ENCODE data around the gene ABL1. TPM values are rescaled to one million over a fixed set of nuclear protein-coding genes. Genes with fewer than 3 reads are reported as not detected.

Gene ABL1
- total and polyA plus RNA-seq, 3 experiments from 2014 or later = 16.3 to 39.3 (median 38.8) TPM

DNA sequence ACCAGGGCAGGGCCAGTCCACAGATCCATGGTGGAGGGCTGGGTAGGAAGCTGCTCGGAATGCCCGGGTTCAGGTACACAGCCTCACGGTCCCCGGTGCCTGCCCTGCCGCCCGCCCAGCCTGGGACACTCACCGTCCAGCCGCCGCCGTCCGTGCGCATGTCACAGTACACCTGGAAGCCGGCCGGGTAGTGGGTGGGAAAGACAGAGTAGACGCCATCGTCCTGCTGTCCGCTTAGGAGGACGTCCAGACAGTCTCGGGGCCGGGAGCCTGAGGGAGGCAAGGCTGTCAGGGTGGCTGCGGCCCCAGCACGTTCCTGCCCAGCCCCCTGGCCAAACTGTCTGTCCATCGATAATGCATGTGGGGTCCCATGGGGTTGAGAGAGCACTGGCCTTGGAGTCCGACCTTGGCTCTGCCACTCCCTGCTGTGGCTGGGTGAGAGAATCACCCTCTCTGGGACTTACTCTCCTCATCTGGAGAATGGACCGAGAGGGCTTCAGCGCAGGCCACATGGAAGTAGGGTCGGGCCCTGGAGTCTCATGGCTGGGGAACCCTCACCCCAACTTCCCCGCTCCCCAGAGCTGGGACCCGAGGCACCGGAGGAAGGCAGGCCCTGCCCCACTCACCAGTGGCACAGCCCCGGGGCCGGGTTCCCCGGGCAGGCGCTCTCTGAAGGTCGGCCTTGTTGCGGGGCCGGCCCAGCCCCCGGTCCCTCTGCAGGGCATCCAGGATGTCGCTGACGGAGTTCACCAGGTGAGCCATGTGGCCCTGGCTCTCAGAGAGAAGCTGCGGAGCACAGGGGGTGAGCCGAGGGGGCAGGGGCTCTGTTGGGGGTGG is 88.8 kb downstream of the ABL1 start:
- ChIA-PET CTCF (no interaction called here), POLR2A (no interaction called here)
- H3K27me3 ChIP-seq (ENCODE audit: insufficient read depth, low read length, poor library complexity, severe bottlenecking) = peaks cover 78% of the 10 kb centered on the region

DNA sequence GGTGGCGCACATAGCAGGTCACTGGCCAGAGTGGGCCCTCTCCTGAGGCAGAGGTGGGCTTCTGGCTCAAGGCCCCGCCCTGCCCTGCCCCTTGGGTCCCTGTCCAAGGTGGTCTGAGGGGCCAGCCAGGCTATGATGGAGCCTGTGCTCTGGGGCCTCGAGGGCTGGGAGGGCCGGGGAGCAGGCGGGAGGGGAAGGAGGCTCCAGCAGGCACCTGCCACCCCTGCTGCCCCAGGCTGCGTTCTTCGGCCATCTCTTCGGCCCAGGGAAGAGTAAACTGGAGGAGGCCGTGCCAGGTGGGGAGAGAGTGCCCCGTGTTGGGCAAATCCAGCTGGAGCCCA is 89.4 kb downstream of the ABL1 start:
- no peak for DNase-seq
- Mint-ChIP-seq H3K4me1 (no peaks in the 10 kb centered on the region), H3K27ac (no peak overlapping the region), H3K9me3 (no peaks in the 10 kb centered on the region), H3K27me3 (peaks cover 5 to 11% of the 10 kb centered on the region in 2 donors), H3K36me3 (no peaks in the 10 kb centered on the region), H3K4me3 (no peak overlapping the region)
- Histone ChIP-seq H3K9me3 (ENCODE audit: low read length) (no peaks in the 10 kb centered on the region), H3K27ac (ENCODE audit: low read depth, low read length) (no peak overlapping the region), H3K4me3 (ENCODE audit: low read length) (no peak overlapping the region), H3K4me1 (ENCODE audit: insufficient read depth, low read length) (no peaks in the 10 kb centered on the region), H3K36me3 (ENCODE audit: insufficient read depth, low read length) (no peaks in the 10 kb centered on the region), H3K27me3 (ENCODE audit: insufficient read depth, low read length, poor library complexity, severe bottlenecking) (peaks cover 78% of the 10 kb centered on the region)
- ChIA-PET POLR2A (no interaction called here), CTCF (no interaction called here)

More for the DNA sequence above, 88.8 kb downstream of the ABL1 start:
- Mint-ChIP-seq H3K36me3 (no peaks in the 10 kb centered on the region), H3K4me3 (no peak overlapping the region), H3K27me3 (peaks cover 5 to 11% of the 10 kb centered on the region in 2 donors), H3K9me3 (no peaks in the 10 kb centered on the region), H3K4me1 (no peaks in the 10 kb centered on the region), H3K27ac (no peak overlapping the region)
- Histone ChIP-seq H3K4me1 (ENCODE audit: insufficient read depth, low read length) (no peaks in the 10 kb centered on the region), H3K9me3 (ENCODE audit: low read length) (no peaks in the 10 kb centered on the region), H3K27ac (ENCODE audit: low read depth, low read length) (no peak overlapping the region), H3K36me3 (ENCODE audit: insufficient read depth, low read length) (no peaks in the 10 kb centered on the region), H3K4me3 (ENCODE audit: low read length) (no peak overlapping the region)
- DNase-seq = no peak

DNA sequence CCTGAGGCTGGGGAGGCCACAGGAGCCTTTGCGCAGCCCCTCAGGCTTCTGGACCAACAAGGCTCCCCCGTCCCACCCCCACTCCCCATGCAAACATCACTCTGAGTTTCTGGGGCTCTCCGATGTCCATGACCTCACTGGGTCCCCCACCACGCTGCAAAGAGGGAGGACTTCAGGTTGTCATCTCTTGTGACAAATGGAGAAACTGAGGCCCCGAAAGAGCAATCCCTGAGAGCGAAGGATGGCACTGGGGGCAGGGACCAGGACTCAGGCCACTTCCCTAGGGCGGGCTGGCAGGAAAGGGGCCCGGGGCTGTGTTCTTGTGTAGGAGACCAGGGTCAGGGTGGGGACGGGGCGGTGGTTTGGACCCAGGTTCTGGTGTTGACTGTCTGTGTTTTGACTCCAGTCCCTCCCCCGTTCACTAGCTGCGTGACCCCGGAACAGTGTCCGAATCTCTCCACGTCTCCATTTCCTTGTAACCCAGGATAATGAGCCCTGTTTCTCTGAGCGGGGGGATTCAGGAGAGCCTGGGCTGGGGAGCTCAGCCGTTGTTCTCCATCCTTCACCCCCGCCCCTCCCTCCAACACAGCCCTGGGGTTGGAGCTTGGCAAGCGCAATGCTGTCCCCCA is 90.1 kb downstream of the ABL1 start:
- Histone ChIP-seq H3K4me3 (ENCODE audit: low read length) (no peak overlapping the region), H3K36me3 (ENCODE audit: insufficient read depth, low read length) (no peaks in the 10 kb centered on the region), H3K27ac (ENCODE audit: low read depth, low read length) (no peak overlapping the region), H3K27me3 (ENCODE audit: insufficient read depth, low read length, poor library complexity, severe bottlenecking) (peaks cover 76% of the 10 kb centered on the region), H3K9me3 (ENCODE audit: low read length) (no peaks in the 10 kb centered on the region), H3K4me1 (ENCODE audit: insufficient read depth, low read length) (no peaks in the 10 kb centered on the region)
- POLR2A ChIA-PET = no interaction called here
- CTCF ChIA-PET = no interaction called here
- Mint-ChIP-seq H3K9me3 (no peaks in the 10 kb centered on the region), H3K4me3 (no peak overlapping the region), H3K4me1 (no peaks in the 10 kb centered on the region), H3K36me3 (no peaks in the 10 kb centered on the region), H3K27ac (no peak overlapping the region), H3K27me3 (peaks cover 5 to 15% of the 10 kb centered on the region in 2 donors)
- DNase-seq = no peak

DNA sequence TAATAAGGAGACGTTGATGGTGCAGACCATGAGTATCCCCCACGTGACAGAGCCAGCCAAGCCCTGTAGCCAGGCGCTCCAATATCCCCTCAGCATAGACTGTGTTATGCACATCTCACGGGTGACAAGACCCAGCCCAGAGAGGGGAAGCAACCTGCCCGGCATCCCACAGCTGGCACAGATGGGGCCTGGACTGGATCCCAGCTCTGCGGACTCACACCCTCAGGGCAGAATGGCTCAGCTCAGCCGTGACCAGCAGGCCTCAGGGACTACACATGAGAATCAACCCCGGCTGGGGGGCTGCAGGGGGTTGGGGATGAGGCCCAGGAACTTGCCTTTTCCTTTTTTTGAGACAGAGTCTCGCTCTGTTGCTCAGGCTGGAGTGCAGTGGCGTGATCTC is 92.3 kb downstream of the ABL1 start:
- peaks cover 6 to 25% of the 10 kb centered on the region in 2 donors for H3K27me3 Mint-ChIP-seq
- DNase-seq = no peak
- H3K4me3 ChIP-seq (ENCODE audit: low read length) = no peak overlapping the region
- H3K36me3 ChIP-seq (ENCODE audit: insufficient read depth, low read length) = no peaks in the 10 kb centered on the region
- no peak overlapping the region for H3K4me3 Mint-ChIP-seq
- no peak overlapping the region for H3K27ac Mint-ChIP-seq
- peaks cover 76% of the 10 kb centered on the region for H3K27me3 ChIP-seq (ENCODE audit: insufficient read depth, low read length, poor library complexity, severe bottlenecking)
- H3K9me3 ChIP-seq (ENCODE audit: low read length) = no peaks in the 10 kb centered on the region
- POLR2A ChIA-PET = no interaction called here
- no peaks in the 10 kb centered on the region for H3K9me3 Mint-ChIP-seq
- no peaks in the 10 kb centered on the region for H3K36me3 Mint-ChIP-seq
- no peaks in the 10 kb centered on the region for H3K4me1 ChIP-seq (ENCODE audit: insufficient read depth, low read length)
- H3K27ac ChIP-seq (ENCODE audit: low read depth, low read length) = no peak overlapping the region
- CTCF ChIA-PET = no interaction called here
- no peaks in the 10 kb centered on the region for H3K4me1 Mint-ChIP-seq

DNA sequence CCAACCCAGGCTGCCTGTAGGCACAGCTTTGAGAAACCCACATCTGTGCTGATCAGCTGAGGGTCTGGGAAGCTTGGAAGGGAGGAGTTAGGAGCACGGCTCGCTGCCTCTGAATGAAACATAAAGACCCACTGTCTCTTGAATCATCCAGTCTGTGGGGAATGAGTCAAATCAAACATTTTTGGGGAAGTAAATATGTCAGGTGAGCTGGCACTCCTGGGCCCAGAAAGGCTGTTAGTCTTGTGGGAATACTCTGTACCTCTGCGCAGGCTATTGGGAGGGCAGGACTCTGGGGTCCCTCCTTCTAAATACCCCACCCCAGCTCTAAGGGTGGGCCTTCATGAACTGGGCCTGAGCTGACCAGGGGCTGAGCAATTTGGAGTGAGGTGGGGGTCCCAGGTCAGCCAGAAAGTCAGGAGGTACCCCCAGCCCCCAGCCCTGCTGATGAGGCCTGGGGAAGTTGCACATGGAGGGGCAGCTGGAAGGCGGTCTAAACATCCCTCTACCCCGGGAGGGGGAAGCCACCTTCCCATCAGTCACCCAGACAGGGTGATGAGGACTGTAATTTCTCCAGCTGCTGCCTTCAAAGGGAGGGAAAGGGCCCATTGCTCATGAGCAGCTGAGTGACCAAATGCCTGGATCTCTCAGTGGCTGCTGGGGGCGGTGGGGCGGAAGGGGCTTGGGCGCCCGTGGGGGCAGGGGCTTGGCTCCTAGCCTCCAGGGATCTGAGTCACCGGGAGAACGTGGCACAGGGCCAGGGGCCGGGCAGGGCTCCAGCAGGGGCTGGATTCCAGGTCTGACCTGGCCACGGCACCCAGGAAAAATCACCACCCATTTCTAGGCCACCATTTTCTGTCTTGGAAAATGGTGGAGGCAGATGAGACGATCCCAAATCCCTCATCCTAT is 93.2 kb downstream of the ABL1 start:
- H3K36me3 ChIP-seq (ENCODE audit: insufficient read depth, low read length) = no peaks in the 10 kb centered on the region
- H3K4me1 ChIP-seq (ENCODE audit: insufficient read depth, low read length) = no peaks in the 10 kb centered on the region
- no peaks in the 10 kb centered on the region for H3K9me3 ChIP-seq (ENCODE audit: low read length)
- Mint-ChIP-seq H3K27ac (peak overlapping the region in 1 of 8 donors; percentile 26), H3K27me3 (peaks cover 8 to 27% of the 10 kb centered on the region in 2 donors), H3K4me1 (no peaks in the 10 kb centered on the region), H3K36me3 (no peaks in the 10 kb centered on the region), H3K4me3 (no peak overlapping the region), H3K9me3 (no peaks in the 10 kb centered on the region)
- H3K27me3 ChIP-seq (ENCODE audit: insufficient read depth, low read length, poor library complexity, severe bottlenecking) = peaks cover 76% of the 10 kb centered on the region
- DNase-seq = no peak
- CTCF ChIA-PET = no interaction called here
- POLR2A ChIA-PET = no interaction called here
- H3K27ac ChIP-seq (ENCODE audit: low read depth, low read length) = no peak overlapping the region
- H3K4me3 ChIP-seq (ENCODE audit: low read length) = no peak overlapping the region

- no peak overlapping the region for H3K4me3 Mint-ChIP-seq
- POLR2A ChIA-PET = no interaction called here
- no peaks in the 10 kb centered on the region for H3K36me3 Mint-ChIP-seq
- H3K4me1 ChIP-seq (ENCODE audit: insufficient read depth, low read length) = no peaks in the 10 kb centered on the region
- H3K27ac ChIP-seq (ENCODE audit: low read depth, low read length) = no peak overlapping the region
- H3K27me3 Mint-ChIP-seq = peaks cover 8 to 33% of the 10 kb centered on the region in 2 donors
- H3K36me3 ChIP-seq (ENCODE audit: insufficient read depth, low read length) = no peaks in the 10 kb centered on the region
- CTCF ChIA-PET = no interaction called here
- no peak overlapping the region for H3K4me3 ChIP-seq (ENCODE audit: low read length)
- H3K9me3 ChIP-seq (ENCODE audit: low read length) = no peaks in the 10 kb centered on the region
- no peak overlapping the region for H3K27ac Mint-ChIP-seq
- H3K4me1 Mint-ChIP-seq = no peaks in the 10 kb centered on the region
- H3K9me3 Mint-ChIP-seq = no peaks in the 10 kb centered on the region
- DNase-seq = no peak
- H3K27me3 ChIP-seq (ENCODE audit: insufficient read depth, low read length, poor library complexity, severe bottlenecking) = peaks cover 78% of the 10 kb centered on the region
Observed at GRCh38 chr9:130929571-130930038, 94.6 kb downstream of the ABL1 start.

- H3K4me3 Mint-ChIP-seq = no peak overlapping the region
- Histone ChIP-seq H3K9me3 (ENCODE audit: low read length) (no peaks in the 10 kb centered on the region), H3K4me3 (ENCODE audit: low read length) (no peak overlapping the region), H3K36me3 (ENCODE audit: insufficient read depth, low read length) (no peaks in the 10 kb centered on the region), H3K4me1 (ENCODE audit: insufficient read depth, low read length) (no peaks in the 10 kb centered on the region), H3K27ac (ENCODE audit: low read depth, low read length) (no peak overlapping the region), H3K27me3 (ENCODE audit: insufficient read depth, low read length, poor library complexity, severe bottlenecking) (peaks cover 79% of the 10 kb centered on the region)
- H3K4me1 Mint-ChIP-seq = no peaks in the 10 kb centered on the region
- no peaks in the 10 kb centered on the region for H3K9me3 Mint-ChIP-seq
- no peaks in the 10 kb centered on the region for H3K36me3 Mint-ChIP-seq
- ChIA-PET POLR2A (no interaction called here), CTCF (no interaction called here)
- no peak overlapping the region for H3K27ac Mint-ChIP-seq
- no peak for DNase-seq
- H3K27me3 Mint-ChIP-seq = peaks cover 8 to 40% of the 10 kb centered on the region in 2 donors
Observed at GRCh38 chr9:130930132-130930803, 95.2 kb downstream of the ABL1 start.
